Measurements from ENCODE around the gene SSTR5.
"Not testable (repeated sequence)": the region's sequence is repeated elsewhere in the genome, so short reads cannot be mapped to it uniquely, and the experiment has no call there.

SSTR5 gene

GRCh38 chr16:1072526-1073261, at the start of gene SSTR5:
SSTR5 (plus strand) TSS chr16:1072747; CDS start chr16:1078869, 6,122 bp downstream.
- no peak for DNase-seq

- no peak for DNase-seq
Observed at GRCh38 chr16:1024138-1024537, 48.4 kb upstream of the SSTR5 start.

- DNase-seq = not testable (repeated sequence)
Observed at GRCh38 chr16:1025183-1025809, 47.3 kb upstream of the SSTR5 start.

- DNase-seq = no peak
Observed at GRCh38 chr16:1026057-1026783, 46.3 kb upstream of the SSTR5 start.

GRCh38 chr16:1026784-1027500, 45.6 kb upstream of the SSTR5 start:
- DNase-seq = no peak

GRCh38 chr16:1027501-1027815, 45.1 kb upstream of the SSTR5 start:
- DNase-seq = no peak

DNA sequence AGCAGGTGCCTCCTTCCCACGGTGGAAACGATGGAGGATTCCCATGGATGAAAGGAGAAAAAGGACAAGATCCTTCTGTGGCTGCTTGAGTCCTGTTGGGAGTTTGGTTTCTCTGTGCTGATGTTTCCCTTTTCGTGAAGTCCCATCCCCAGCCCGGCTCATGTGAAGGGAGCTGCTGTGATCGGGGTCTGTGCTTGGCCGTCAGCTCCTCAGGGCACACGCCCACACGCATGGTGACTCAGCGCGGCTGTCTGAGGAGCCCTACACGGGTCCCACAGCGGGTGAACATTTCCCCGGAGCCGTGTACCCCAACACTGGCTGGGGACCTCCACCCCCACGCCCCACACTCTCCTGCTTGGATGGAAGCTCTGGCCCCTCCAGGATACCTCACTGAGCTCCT, 44.5 kb upstream of the SSTR5 start:
- no peak for DNase-seq

- DNase-seq = no peak
Observed at GRCh38 chr16:1028524-1029258, 43.9 kb upstream of the SSTR5 start.

DNA sequence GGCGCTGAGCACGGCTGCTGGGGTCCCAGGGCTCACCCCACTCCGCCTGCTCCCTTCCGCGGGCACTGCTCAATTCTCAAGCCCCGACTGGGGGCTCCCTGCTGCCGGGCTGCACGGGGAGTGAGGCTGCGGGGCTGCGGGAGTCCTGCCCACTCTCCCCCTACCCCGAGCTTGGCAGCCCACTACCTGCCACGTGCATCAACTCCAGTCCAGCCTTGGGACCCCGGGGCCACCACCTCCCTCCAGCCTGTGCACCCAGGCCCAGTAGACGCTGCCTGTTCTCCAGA, 43.3 kb upstream of the SSTR5 start:
- DNase-seq = no peak

DNA sequence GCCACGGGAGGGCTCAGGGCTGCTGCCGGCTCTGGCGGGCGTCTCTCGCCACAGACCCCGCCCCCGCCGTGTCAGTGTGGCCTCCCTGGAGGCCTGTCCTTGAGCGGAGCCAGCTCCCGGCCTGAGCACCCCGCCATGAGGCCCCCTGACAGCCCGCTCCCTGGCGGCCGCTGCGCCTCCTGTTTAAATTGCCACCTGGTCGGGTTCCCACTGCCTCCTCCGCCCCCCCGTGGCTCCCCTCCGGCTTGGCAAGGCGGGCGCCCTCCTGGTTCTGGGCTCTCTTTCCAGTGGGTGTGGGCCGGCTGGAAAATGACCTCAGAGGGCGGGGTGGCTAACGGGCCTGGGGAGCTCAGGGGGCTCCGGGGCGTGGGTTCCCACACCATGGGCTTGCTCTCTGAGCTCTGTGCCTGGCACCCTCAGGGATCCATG, 42.1 kb upstream of the SSTR5 start:
- no peak for DNase-seq

DNA sequence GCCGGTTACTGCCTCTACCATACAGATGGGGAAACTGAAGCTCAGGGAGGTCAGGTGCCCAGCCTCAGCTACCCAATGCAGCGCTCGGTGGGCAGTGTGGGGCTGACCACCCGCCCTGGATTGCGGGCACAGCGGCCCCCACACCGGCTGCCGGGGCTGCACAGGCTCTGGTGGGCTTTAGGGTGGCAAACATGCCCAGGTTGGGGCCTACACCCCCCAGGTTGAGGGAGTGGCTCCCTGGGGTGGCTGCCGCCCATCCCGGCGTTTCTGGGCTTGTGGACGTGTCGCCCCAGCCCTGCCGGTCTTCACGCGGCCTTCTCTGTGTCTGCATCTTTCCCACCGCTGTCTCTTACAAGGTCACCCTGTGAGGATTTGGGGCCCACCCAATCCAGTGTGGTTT, 40.9 kb upstream of the SSTR5 start:
- DNase-seq = no peak

DNA sequence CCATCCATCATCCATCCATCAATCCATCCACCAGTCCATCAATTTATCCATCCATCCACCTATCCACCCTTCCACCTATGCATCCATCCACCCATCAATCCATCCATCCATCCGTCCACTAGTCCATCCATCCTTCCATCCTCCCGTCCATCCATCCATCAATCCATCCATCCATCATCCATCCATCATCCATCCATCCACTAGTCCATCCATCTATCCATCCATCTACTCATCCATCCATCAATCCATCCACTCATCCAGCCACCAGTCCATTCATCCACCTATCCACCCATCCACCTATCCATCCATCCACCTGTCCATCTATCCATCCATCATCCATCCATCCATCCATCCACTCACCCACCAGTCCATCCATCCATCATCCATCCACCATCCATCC, 39.9 kb upstream of the SSTR5 start:
- no peak for DNase-seq

DNA sequence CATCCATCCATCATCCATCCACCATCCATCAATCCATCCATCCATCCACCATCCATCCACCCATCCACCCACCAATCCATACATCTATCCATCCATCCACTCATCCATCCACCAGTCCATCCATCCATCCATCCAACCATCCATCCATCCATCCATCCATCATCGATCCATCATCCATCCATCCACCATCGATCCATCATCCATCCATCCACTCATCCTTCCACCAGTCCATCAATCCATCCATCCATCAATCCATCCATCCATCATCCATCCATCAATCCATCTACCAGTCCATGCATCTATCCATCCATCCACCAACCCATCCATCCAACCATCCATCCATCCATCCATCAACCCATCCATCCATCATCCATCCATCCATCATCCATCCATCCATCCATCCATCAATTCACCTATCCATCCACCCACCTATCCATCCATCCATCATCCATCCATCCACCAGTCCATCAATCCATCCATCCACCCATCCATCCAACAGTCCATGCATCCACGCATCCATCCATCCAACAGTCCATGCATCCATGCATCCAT, 39.3 kb upstream of the SSTR5 start:
- no peak for DNase-seq

DNA sequence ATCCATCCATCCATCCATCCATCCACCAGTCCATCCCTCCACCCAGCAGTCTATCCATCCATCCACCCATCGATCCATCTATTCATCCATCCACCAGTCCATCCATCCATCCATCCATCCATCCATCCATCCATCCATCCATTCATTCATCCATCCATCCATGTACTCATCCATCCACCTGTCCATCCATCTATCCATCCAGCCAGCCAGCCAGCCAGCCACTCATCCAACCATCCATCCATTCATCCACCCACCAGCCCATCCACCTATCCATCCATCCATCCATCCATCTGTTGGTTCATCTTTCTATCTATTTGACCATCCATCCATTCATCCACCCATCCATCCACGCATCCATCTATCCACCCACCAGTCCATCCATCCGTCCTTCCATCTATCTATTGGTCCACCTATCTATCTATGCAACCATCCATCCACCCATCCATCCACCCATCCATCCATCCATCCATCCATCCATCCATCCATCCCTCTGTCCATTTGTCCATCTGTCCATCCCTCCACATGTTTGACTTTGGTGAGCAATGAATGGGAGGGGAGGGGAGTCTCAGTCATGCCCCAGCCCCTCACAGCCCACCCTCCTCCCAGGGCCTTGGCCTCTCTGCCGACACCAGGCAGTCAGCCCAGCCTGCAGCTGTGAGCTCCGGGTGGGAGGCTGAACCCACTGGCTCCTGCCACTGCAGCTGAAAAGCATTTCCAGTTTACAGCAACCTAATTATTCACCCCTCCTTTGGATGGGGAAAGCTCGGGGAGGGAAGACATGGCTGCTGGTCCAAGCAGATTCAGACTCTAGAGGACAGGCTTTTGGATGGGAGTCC, 38.1 kb upstream of the SSTR5 start:
- DNase-seq = no peak

- DNase-seq = no peak
Observed at GRCh38 chr16:1035066-1035415, 37.5 kb upstream of the SSTR5 start.

DNA sequence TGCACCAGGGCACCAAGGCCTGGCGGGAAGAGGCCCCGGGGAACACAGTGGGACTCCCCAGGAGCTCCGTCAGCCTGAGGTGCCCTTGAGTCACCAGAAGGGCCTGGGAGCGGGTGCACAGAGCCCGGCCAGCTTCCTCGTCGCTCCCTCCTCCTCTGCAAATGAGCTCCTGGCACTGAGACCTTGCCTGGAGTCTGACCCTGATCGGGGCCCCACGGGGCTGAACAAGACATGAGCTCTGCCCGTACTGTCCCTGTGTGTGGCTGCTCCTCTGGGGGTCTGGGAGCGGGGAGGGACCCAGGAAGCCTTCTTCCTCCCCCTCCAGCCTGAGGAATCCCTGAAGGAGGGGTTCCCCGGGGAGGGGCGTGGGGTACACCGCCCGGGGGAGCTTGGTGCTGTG, 36.4 kb upstream of the SSTR5 start:
- no peak for DNase-seq

DNA sequence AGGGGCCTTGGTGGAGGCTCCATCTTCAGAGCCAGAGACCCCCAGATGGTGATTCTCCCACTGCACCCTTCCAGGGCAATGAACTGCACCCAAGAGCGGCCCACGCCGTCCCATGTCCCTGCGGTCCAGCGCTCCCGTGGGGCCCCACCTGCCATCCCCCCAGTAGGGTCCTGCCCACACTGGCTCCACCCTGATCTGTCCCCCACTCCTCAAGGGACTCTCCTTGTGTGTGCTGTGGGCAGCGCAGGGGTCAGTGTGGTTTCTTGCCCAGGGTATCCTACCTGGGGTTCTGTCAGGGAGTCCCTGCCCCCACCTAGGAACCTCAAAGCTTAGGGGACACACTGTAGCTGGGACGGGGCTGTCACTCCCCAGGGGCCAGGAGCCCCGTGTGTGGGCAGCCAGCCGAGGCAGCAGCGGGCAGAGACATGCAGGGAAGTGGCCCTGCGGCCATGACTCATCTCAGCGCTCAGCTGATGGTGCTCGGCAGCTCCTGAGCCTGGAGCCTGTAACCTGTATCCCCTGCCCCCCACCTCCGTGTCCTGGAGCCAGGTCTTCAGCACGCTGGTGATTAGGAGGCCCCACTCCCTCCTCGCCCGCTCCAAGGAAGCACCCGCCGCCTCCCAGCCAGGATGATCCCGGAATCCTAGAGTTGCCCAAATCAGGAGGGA, 35.7 kb upstream of the SSTR5 start:
- DNase-seq = no peak

- DNase-seq = no peak
Observed at GRCh38 chr16:1037394-1038257, 34.9 kb upstream of the SSTR5 start.

- no peak for DNase-seq
Observed at GRCh38 chr16:1038932-1039331, 33.6 kb upstream of the SSTR5 start.

DNA sequence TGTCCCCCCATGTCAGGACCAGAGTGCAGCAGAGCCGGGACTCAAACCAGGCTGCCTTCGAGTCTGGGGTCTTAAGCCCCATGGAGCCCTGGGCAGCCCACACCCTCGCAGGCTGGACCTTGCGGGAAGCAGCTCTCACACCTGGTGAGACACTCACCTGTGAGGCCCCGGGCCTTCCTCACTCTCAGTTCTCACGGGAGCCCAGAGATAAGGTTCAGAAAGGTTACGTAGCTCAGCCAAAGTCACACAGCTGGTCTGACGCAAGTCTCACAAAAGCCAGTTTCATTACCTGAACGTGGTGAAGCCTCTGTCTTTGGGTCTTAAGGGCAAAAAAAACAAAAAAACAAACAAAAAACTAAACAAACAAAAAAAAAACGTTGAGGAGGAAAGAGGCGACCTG, 32.8 kb upstream of the SSTR5 start:
- no peak for DNase-seq

All from GOT3 (cell line).